ENCODE results near the gene DDX42. TPM values are rescaled to one million over a fixed set of nuclear protein-coding genes. Genes with fewer than 3 reads are reported as not detected.

Gene DDX42
- total RNA-seq, 1 experiment from 2014 or later: 118 TPM

GRCh38 chr17:63819585-63820537, 45.9 kb downstream of the DDX42 start:
- no peak for DNase-seq (ENCODE audit: low read depth in 1 of 2, low spot score in 2 of 2)
- H3K36me3 ChIP-seq: peaks cover 97% of the 10 kb centered on the region
- no peaks in the 10 kb centered on the region for H3K9me3 ChIP-seq (replicated peaks)
- H3K27me3 ChIP-seq (replicated peaks): no peaks in the 10 kb centered on the region
- H3K4me3 ChIP-seq: no peak overlapping the region
- no peak overlapping the region for H3K27ac ChIP-seq
- peaks cover 30% of the 10 kb centered on the region for H3K4me1 ChIP-seq (replicated peaks)

GRCh38 chr17:63820963-63821561, 47.1 kb downstream of the DDX42 start:
- Histone ChIP-seq H3K27me3 (replicated peaks) (no peaks in the 10 kb centered on the region), H3K36me3 (peaks cover 97% of the 10 kb centered on the region), H3K4me1 (replicated peaks) (peaks cover 24% of the 10 kb centered on the region), H3K27ac (no peak overlapping the region), H3K4me3 (no peak overlapping the region), H3K9me3 (replicated peaks) (no peaks in the 10 kb centered on the region)
- DNase-seq (ENCODE audit: low read depth in 1 of 2, low spot score in 2 of 2): peak in 1 of 2 experiments; percentile 26

- Histone ChIP-seq H3K4me1 (replicated peaks) (peaks cover 18% of the 10 kb centered on the region), H3K9me3 (replicated peaks) (no peaks in the 10 kb centered on the region), H3K4me3 (no peak overlapping the region), H3K27ac (no peak overlapping the region), H3K27me3 (replicated peaks) (no peaks in the 10 kb centered on the region), H3K36me3 (peaks cover 97% of the 10 kb centered on the region)
- DNase-seq (ENCODE audit: low read depth in 1 of 2, low spot score in 2 of 2): peak in 1 of 2 experiments; percentile 34
These were observed 47.8 kb downstream of the DDX42 start for GRCh38 chr17:63821804-63822203.

GRCh38 chr17:63822537-63822936, 48.6 kb downstream of the DDX42 start:
- H3K36me3 ChIP-seq: peaks cover 93% of the 10 kb centered on the region
- H3K27ac ChIP-seq: no peak overlapping the region
- peaks cover 10% of the 10 kb centered on the region for H3K4me1 ChIP-seq (replicated peaks)
- H3K4me3 ChIP-seq: no peak overlapping the region
- DNase-seq (ENCODE audit: low read depth in 1 of 2, low spot score in 2 of 2): peak in 1 of 2 experiments; percentile 27
- H3K9me3 ChIP-seq (replicated peaks): no peaks in the 10 kb centered on the region
- no peaks in the 10 kb centered on the region for H3K27me3 ChIP-seq (replicated peaks)

- peaks cover 91% of the 10 kb centered on the region for H3K36me3 ChIP-seq
These were observed 49.8 kb downstream of the DDX42 start for GRCh38 chr17:63823659-63824331.

GRCh38 chr17:63824362-63824761, 50.4 kb downstream of the DDX42 start:
- peaks cover 17% of the 10 kb centered on the region for H3K4me1 ChIP-seq (replicated peaks)
- H3K9me3 ChIP-seq (replicated peaks): no peaks in the 10 kb centered on the region
- H3K27ac ChIP-seq: no peak overlapping the region
- H3K4me3 ChIP-seq: no peak overlapping the region
- DNase-seq (ENCODE audit: low read depth in 1 of 2, low spot score in 2 of 2): no peak
- no peaks in the 10 kb centered on the region for H3K27me3 ChIP-seq (replicated peaks)
- peaks cover 91% of the 10 kb centered on the region for H3K36me3 ChIP-seq

More at GRCh38 chr17:63823659-63824331, 49.8 kb downstream of the DDX42 start:
- Histone ChIP-seq H3K9me3 (replicated peaks) (no peaks in the 10 kb centered on the region), H3K27me3 (replicated peaks) (no peaks in the 10 kb centered on the region), H3K4me1 (replicated peaks) (peaks cover 15% of the 10 kb centered on the region), H3K4me3 (no peak overlapping the region), H3K27ac (no peak overlapping the region)
- no peak for DNase-seq (ENCODE audit: low read depth in 1 of 2, low spot score in 2 of 2)

GRCh38 chr17:63826468-63827001, 52.6 kb downstream of the DDX42 start:
- Histone ChIP-seq H3K9me3 (replicated peaks) (no peaks in the 10 kb centered on the region), H3K4me1 (replicated peaks) (peaks cover 17% of the 10 kb centered on the region), H3K27ac (peak overlapping the region; percentile 96), H3K27me3 (replicated peaks) (no peaks in the 10 kb centered on the region), H3K36me3 (peaks cover 94% of the 10 kb centered on the region), H3K4me3 (peak overlapping the region; percentile 84)
- DNase-seq (ENCODE audit: low read depth in 1 of 2, low spot score in 2 of 2): no peak

- peaks cover 17% of the 10 kb centered on the region for H3K4me1 ChIP-seq (replicated peaks)
- peak within 1 kb of the TSS; percentile 84 for H3K4me3 ChIP-seq
- H3K36me3 ChIP-seq: peaks cover 94% of the 10 kb centered on the region
- no peaks in the 10 kb centered on the region for H3K9me3 ChIP-seq (replicated peaks)
- peak within 1 kb of the TSS; percentile 96 for H3K27ac ChIP-seq
- no peaks in the 10 kb centered on the region for H3K27me3 ChIP-seq (replicated peaks)
- peak; percentile 98 to 100 for DNase-seq (ENCODE audit: low read depth in 1 of 2, low spot score in 2 of 2)
These were observed 53.2 kb downstream of the DDX42 start, which contains the start of the genes FTSJ3 and PSMC5 for GRCh38 chr17:63827002-63827800. Gene FTSJ3 (minus strand): TSS chr17:63827663. CDS start chr17:63826902, 761 bp downstream. Gene PSMC5 (plus strand): TSS chr17:63827431. CDS start chr17:63827491, 60 bp downstream.

GRCh38 chr17:63827801-63828221, 53.8 kb downstream of the DDX42 start:
- H3K36me3 ChIP-seq: peaks cover 94% of the 10 kb centered on the region
- H3K27ac ChIP-seq: peak overlapping the region; percentile 96
- H3K27me3 ChIP-seq (replicated peaks): no peaks in the 10 kb centered on the region
- no peak for DNase-seq (ENCODE audit: low read depth in 1 of 2, low spot score in 2 of 2)
- peaks cover 17% of the 10 kb centered on the region for H3K4me1 ChIP-seq (replicated peaks)
- H3K4me3 ChIP-seq: peak overlapping the region; percentile 84
- no peaks in the 10 kb centered on the region for H3K9me3 ChIP-seq (replicated peaks)

GRCh38 chr17:63828936-63829335, 55.0 kb downstream of the DDX42 start:
- Histone ChIP-seq H3K4me1 (replicated peaks) (peaks cover 17% of the 10 kb centered on the region), H3K27me3 (replicated peaks) (no peaks in the 10 kb centered on the region), H3K4me3 (peak overlapping the region; percentile 84), H3K9me3 (replicated peaks) (no peaks in the 10 kb centered on the region), H3K36me3 (peaks cover 94% of the 10 kb centered on the region), H3K27ac (no peak overlapping the region)
- no peak for DNase-seq (ENCODE audit: low read depth in 1 of 2, low spot score in 2 of 2)

GRCh38 chr17:63830278-63830677, 56.3 kb downstream of the DDX42 start:
- Histone ChIP-seq H3K4me1 (replicated peaks) (peaks cover 24% of the 10 kb centered on the region), H3K27me3 (replicated peaks) (no peaks in the 10 kb centered on the region), H3K27ac (no peak overlapping the region), H3K4me3 (no peak overlapping the region), H3K36me3 (peaks cover 94% of the 10 kb centered on the region), H3K9me3 (replicated peaks) (no peaks in the 10 kb centered on the region)
- peak in 1 of 2 experiments; percentile 28 for DNase-seq (ENCODE audit: low read depth in 1 of 2, low spot score in 2 of 2)

GRCh38 chr17:63830904-63831491, 57.0 kb downstream of the DDX42 start:
- Histone ChIP-seq H3K36me3 (peaks cover 94% of the 10 kb centered on the region), H3K27ac (no peak overlapping the region), H3K4me3 (no peak overlapping the region), H3K27me3 (replicated peaks) (no peaks in the 10 kb centered on the region), H3K9me3 (replicated peaks) (no peaks in the 10 kb centered on the region), H3K4me1 (replicated peaks) (peaks cover 19% of the 10 kb centered on the region)
- peak in 1 of 2 experiments; percentile 44 for DNase-seq (ENCODE audit: low read depth in 1 of 2, low spot score in 2 of 2)

Data from SJSA1 (cell line).